ENCODE results near the gene DAPP1. TPM values are rescaled to one million over a fixed set of nuclear protein-coding genes. Genes with fewer than 3 reads are reported as not detected.

Gene DAPP1
- total RNA-seq, 1 experiment from 2014 or later = 7.9 TPM

GRCh38 chr4:99894161-99894997 lies 77.8 kb downstream of the DAPP1 start, which contains the start of gene LAMTOR3:
Gene LAMTOR3 (minus strand): TSS chr4:99894427. CDS start chr4:99893963, 464 bp downstream.
- no peaks in the 10 kb centered on the region for H3K27me3 ChIP-seq (ENCODE audit: insufficient read depth, low read depth)
- H3K27ac ChIP-seq = peak within 1 kb of the TSS; percentile 72
- peaks cover 39% of the 10 kb centered on the region for H3K79me2 ChIP-seq (ENCODE audit: low read depth)
- 0 out of 2 replicates have a peak, but pooled peaks cover 17% of the 10 kb centered on the region for H3K4me1 ChIP-seq (replicated peaks; ENCODE audit: insufficient read depth)
- CTCF ChIA-PET = interaction anchor here (0.6 kb wide), 1 partner anchor 70 kb away, joined by 4 read pairs; no protein-coding TSS in a partner anchor
- no peaks in the 10 kb centered on the region; the same call in 1 of the 2 replicates for H3K36me3 ChIP-seq (ENCODE audit: low read depth)
- peak within 1 kb of the TSS; percentile 81 for H2AFZ ChIP-seq
- no peak for TF ChIP-seq EZH2 (IDR thresholded peaks at IDR 0.05; ENCODE audit: low read depth)
- H3K9me3 ChIP-seq (ENCODE audit: insufficient read depth, low read depth) = no peaks in the 10 kb centered on the region
- intact Hi-C loops (cut with micrococcal nuclease; ENCODE audit: unreplicated experiment) = loop anchor here (5.0 kb wide), 1 partner anchor 53 kb away; the partner anchor contains the start of gene DNAJB14
- POLR2A ChIA-PET (ENCODE audit: unreplicated experiment) = interaction anchor here (0.6 to 1.0 kb wide), 5 partner anchors 14 to 217 kb away, joined by 4 to 6 read pairs (median 6); no protein-coding TSS in a partner anchor
- H3K4me2 ChIP-seq = peak within 1 kb of the TSS; percentile 97
- DNase-seq = peak; percentile 77 to 87
- no TSS peak for BruUV-seq (replicated peaks)
- no peaks in the 10 kb centered on the region; the same call in 1 of the 2 replicates for H4K20me1 ChIP-seq (ENCODE audit: insufficient read depth)
- peak within 1 kb of the TSS; percentile 86 for H3K4me3 ChIP-seq
- H3F3A ChIP-seq (ENCODE audit: insufficient read depth, low read depth) = peaks cover 28% of the 10 kb centered on the region; the same call in 1 of the 2 replicates
- no peaks in the 10 kb centered on the region for H3K9me2 ChIP-seq (ENCODE audit: insufficient read depth)

GRCh38 chr4:99894998-99895397 lies 78.4 kb downstream of the DAPP1 start:
- TF ChIP-seq EZH2 (IDR thresholded peaks at IDR 0.05; ENCODE audit: low read depth) (no peak), CTCF (conservative IDR thresholded peaks at IDR 0.05) (no peak)
- DNase-seq = no peak
- Histone ChIP-seq H2AFZ (peak overlapping the region; percentile 81), H3K9me2 (ENCODE audit: insufficient read depth) (no peaks in the 10 kb centered on the region), H4K20me1 (ENCODE audit: insufficient read depth) (no peaks in the 10 kb centered on the region; the same call in 1 of the 2 replicates), H3F3A (ENCODE audit: insufficient read depth, low read depth) (peaks cover 33% of the 10 kb centered on the region; the same call in 1 of the 2 replicates), H3K79me2 (ENCODE audit: low read depth) (peaks cover 35% of the 10 kb centered on the region), H3K4me1 (replicated peaks; ENCODE audit: insufficient read depth) (0 out of 2 replicates have a peak, but pooled peaks cover 17% of the 10 kb centered on the region), H3K36me3 (ENCODE audit: low read depth) (no peaks in the 10 kb centered on the region; the same call in 1 of the 2 replicates), H3K4me3 (peak overlapping the region; percentile 86), H3K9me3 (ENCODE audit: insufficient read depth, low read depth) (no peaks in the 10 kb centered on the region), H3K27me3 (ENCODE audit: insufficient read depth, low read depth) (no peaks in the 10 kb centered on the region), H3K4me2 (peak overlapping the region; percentile 97), H3K27ac (peak overlapping the region; percentile 72)
- CTCF ChIA-PET = interaction anchor here (0.6 kb wide), 1 partner anchor 71 kb away, joined by 4 read pairs; no protein-coding TSS in a partner anchor
- BruUV-seq (replicated peaks) = no TSS peak
- intact Hi-C loops (cut with micrococcal nuclease; ENCODE audit: unreplicated experiment) = loop anchor here (5.0 kb wide), 1 partner anchor 52 kb away; the partner anchor contains the start of gene DNAJB14
- POLR2A ChIA-PET (ENCODE audit: unreplicated experiment) = interaction anchor here (0.6 to 1.0 kb wide), 4 partner anchors 13 to 218 kb away, joined by 4 to 6 read pairs (median 6); no protein-coding TSS in a partner anchor

GRCh38 chr4:99915449-99915848 lies 98.8 kb downstream of the DAPP1 start:
- Histone ChIP-seq H3K4me2 (no peak overlapping the region), H3F3A (ENCODE audit: insufficient read depth, low read depth) (no peaks in the 10 kb centered on the region), H3K4me1 (replicated peaks; ENCODE audit: insufficient read depth) (no peaks in the 10 kb centered on the region), H3K9me3 (ENCODE audit: insufficient read depth, low read depth) (no peaks in the 10 kb centered on the region), H4K20me1 (ENCODE audit: insufficient read depth) (peaks cover 8% of the 10 kb centered on the region; the same call in 1 of the 2 replicates), H3K27ac (no peak overlapping the region), H3K9me2 (ENCODE audit: insufficient read depth) (no peaks in the 10 kb centered on the region), H2AFZ (no peak overlapping the region), H3K27me3 (ENCODE audit: insufficient read depth, low read depth) (no peaks in the 10 kb centered on the region), H3K4me3 (no peak overlapping the region), H3K79me2 (ENCODE audit: low read depth) (no peaks in the 10 kb centered on the region), H3K36me3 (ENCODE audit: low read depth) (peaks cover 20% of the 10 kb centered on the region; the same call in 1 of the 2 replicates)
- intact Hi-C loops (cut with micrococcal nuclease; ENCODE audit: unreplicated experiment) = no loop called here
- no peak for DNase-seq
- CTCF ChIA-PET = no interaction called here
- BruUV-seq (replicated peaks) = no TSS peak
- no peak for TF ChIP-seq EZH2 (IDR thresholded peaks at IDR 0.05; ENCODE audit: low read depth)
- TF ChIP-seq CTCF (conservative IDR thresholded peaks at IDR 0.05) = no peak
- POLR2A ChIA-PET (ENCODE audit: unreplicated experiment) = no interaction called here

Measured in PC-9 (cell line).